CD4-positive, alpha-beta T cell treated with Interferon gamma for 1 hour (primary cell): ENCODE data around the gene UHRF1.

Experiments used
- DNase-seq: peaks from one replicate; pipeline ENCODE4 v3.0.0-alpha.2; 2020

The UHRF1 gene

GRCh38 chr19:4993683-4994082 is 84.4 kb downstream of the UHRF1 start:
- DNase-seq, result no peak

DNA sequence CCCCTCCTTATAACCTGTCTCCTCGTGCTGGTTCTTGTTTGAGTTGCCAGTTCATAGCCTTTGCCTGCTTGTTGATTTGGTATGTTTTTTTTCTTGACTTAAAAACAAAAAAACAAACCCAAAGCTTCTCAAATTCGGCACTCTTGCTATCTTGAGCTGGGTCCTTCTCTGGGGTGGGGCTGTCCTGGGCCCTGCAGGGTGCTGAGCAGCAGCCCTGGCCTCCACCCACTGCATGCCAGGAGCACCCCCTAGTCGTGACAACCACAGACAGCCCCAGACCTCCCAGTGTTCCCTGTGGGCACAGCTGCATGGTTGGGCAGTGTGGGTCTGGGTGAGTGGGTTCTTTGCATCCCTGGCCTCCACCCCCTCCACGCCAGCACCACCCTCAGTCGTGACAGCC is 87.4 kb downstream of the UHRF1 start:
- DNase-seq, result no peak

DNA sequence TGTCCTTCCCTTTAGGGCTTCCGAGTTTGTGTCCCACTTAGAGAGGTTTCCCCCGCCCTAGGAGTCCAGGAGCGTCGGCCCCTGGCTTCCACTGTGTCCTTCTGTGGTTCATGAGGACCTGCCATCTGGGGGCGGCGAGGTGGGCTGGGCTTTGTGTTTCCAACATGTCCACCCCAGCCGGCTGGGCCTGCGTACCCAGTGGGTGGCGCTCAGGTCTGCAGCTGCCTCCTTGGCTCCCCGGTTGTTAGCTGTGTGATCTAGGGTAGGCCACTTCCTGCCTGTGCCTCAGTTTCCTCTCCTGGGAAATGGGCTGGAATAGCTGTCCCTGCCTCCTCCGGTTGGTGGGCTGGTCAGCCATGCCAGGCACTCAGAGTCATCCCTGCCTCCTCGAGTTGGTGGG is 88.0 kb downstream of the UHRF1 start:
- no peak for DNase-seq

DNA sequence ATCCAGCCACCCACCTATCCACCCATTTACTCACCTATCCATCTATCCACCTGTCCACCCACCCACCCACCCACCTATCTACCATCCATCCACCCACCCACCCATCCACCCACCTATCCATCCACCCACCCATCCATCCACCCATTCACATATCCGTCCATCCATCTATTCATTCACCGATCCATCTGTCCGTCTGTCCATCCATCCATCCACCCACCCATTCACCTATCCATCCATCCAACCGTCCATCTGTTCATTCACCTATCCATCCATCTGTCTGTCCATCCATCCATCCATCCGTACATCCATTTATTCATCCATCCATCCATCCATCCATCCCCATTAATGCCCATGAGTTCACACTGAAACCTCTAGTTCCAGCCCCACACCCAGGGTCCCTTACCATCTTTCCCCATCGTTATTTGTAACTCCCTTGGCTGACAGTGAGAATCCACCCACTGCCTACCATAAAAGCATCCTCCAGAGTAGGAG is 90.9 kb downstream of the UHRF1 start:
- DNase-seq, result no peak

- DNase-seq, result no peak
Observed at GRCh38 chr19:5001615-5002014, 92.3 kb downstream of the UHRF1 start.

DNA sequence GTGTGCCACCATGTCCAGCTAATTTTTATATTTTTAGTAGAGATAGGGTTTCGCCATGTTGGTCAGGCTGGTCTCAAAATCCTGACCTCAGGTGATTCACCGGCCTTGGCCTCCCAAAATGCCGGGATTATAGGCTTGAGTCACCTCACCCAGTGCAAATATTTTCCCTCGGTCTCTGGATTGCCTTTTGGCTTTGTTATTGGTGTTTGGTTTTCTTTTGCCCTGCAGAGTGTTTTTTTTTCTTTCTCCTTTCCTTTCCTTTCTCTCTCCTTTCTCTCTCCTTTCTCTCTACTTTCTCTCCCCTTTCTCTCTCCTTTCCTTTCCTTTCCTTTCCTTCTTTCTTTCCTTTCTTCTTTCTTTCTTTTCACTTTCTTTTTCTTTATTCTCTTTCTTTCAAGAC is 92.8 kb downstream of the UHRF1 start:
- no peak for DNase-seq

DNA sequence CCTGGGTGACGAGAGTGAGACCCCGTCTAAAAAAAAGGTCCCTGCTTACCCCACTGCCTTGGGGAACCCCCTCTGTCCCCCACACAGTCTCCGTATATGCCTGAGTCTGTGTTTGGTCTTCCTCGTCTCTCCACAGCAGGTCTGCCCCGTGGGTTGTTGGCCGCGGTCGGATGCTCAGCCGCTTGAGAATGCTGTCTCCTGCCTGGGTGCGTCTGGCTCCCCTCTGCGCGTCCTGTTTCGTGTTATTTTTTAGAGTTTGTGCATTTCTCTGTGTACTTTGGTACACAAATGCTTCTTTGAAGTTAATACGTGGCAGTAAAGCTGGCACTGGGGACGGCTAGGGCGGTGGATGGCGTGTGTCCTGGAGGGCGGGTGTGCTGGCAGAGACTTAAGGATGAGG is 94.5 kb downstream of the UHRF1 start:
- DNase-seq, result no peak

- no peak for DNase-seq
Observed at GRCh38 chr19:5005096-5005495, 95.8 kb downstream of the UHRF1 start.

GRCh38 chr19:5006201-5006600 is 96.9 kb downstream of the UHRF1 start:
- DNase-seq, result no peak

GRCh38 chr19:5006821-5007220 is 97.5 kb downstream of the UHRF1 start:
- no peak for DNase-seq
